ACC112 (cell line): ENCODE data around the gene NR1D1.

Experiments used
- H2AFZ ChIP-seq: fragments of 200-600 bp; sonication (generic); one replicate; pipeline ENCODE4 v1.6.0; 2017; ENCODE audit warnings: antibody characterized with exemption, low read length; ENCODE audit not compliant: unreplicated experiment
- H3K27ac ChIP-seq: fragments of 200-600 bp; sonication (generic); 2 replicates; pipeline ENCODE4 v1.5.1; 2014; ENCODE audit warnings: low read depth, mild to moderate bottlenecking, antibody characterized with exemption, low read length, moderate library complexity
- H3K27me3 ChIP-seq: fragments of 200-600 bp; sonication (generic); 2 replicates; pipeline ENCODE4 v1.6.1; 2014; ENCODE audit warnings: mild to moderate bottlenecking, antibody characterized with exemption, low read length, moderate library complexity, mixed read lengths; ENCODE audit not compliant: insufficient read depth
- H3K36me3 ChIP-seq: fragments of 200-600 bp; sonication (generic); 2 replicates; pipeline ENCODE4 v1.6.1; 2016; ENCODE audit warnings: mild to moderate bottlenecking, antibody characterized with exemption, low read length, moderate library complexity, mixed read lengths; ENCODE audit not compliant: insufficient read depth
- H3K4me1 ChIP-seq: fragments of 200-600 bp; sonication (generic); one replicate; pipeline ENCODE4 v1.6.1; 2016; ENCODE audit warnings: low read length, mixed read lengths; ENCODE audit not compliant: insufficient read depth, unreplicated experiment, control insufficient read depth
- H3K4me3 ChIP-seq: fragments of 200-600 bp; sonication (generic); 2 replicates; pipeline ENCODE4 v1.5.1; 2014; ENCODE audit warnings: mild to moderate bottlenecking, low read depth, low read length
- H3K79me2 ChIP-seq: fragments of 200-600 bp; sonication (generic); one replicate; pipeline ENCODE4 v1.6.0; 2016; ENCODE audit warnings: low read length; ENCODE audit not compliant: control insufficient read depth, unreplicated experiment, insufficient read depth

Gene NR1D1

DNA sequence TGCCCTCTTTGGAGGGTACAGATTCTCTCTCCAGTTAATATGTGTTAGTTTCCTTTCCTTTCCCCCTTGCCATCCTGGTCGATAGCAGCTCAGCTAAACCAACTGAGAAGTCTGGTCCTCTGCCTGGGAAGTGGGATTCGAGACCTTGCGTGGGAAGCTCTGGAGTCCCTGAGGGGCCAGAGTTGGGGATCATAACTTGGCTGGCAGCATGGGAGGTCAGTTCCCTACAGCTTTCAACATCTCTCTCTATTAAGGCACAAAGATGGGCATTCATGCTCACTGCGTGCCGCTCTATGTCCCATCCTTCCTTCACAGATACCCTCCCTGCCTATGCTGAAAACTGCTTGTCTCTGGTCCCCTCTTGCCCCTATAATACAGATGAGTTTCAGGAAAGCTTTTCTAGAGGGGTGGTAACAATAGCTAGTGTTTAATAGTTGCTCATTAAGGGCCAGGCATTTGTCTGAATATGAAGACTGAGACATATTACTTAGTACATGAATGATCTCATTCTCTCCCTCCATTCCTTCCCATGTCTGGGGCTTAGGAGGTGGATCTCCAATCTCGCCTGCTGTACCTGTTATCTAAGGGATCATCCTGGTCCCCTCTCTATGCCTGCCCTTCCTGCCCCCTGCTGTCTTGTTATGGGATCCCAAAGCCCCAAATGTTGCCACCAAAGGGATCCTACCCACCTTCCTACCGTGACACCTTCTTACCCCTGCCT is 26.8 kb downstream of the NR1D1 start:
- peaks cover 85% of the 10 kb centered on the region for H3K4me1 ChIP-seq
- no peaks in the 10 kb centered on the region for H3K27me3 ChIP-seq
- no peaks in the 10 kb centered on the region for H3K36me3 ChIP-seq
- peak overlapping the region; percentile 26; the same call in 1 of the 2 replicates for H3K27ac ChIP-seq
- peaks cover 13% of the 10 kb centered on the region for H3K79me2 ChIP-seq
- no peak overlapping the region for H2AFZ ChIP-seq
- H3K4me3 ChIP-seq: no peak overlapping the region

DNA sequence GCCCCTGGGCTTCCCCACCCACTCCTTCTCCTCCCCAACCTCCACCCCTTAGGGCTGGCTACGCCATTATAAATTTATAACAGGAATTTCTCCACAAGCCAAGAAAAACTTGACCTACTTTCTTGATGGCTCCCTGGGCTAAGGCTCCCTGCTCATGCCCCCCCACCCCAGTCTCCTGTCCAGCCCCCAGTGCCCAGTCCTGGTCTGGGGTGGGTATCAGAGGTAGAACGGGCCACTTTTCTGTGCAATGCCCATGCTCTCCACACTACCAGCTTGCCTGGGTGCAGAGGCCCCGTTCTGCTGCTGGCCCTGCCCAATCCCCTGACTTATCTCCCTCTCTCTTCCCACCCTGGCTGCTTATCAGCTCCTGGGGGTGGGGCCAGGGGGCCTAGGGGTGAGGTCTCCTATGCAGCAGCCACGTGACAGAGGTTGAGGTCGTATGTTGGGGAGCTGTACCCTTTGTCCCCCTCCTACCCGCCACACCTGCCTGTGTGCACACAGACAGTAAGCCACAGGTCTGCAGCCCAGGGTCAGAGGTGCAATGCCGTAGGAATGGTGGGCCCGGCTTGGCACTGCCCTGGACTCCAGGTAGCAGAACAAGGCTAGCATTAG is 27.5 kb downstream of the NR1D1 start:
- Histone ChIP-seq H3K27me3 (no peaks in the 10 kb centered on the region), H3K4me1 (peaks cover 93% of the 10 kb centered on the region), H3K79me2 (peaks cover 21% of the 10 kb centered on the region), H3K27ac (peak overlapping the region; percentile 26; the same call in 1 of the 2 replicates), H3K4me3 (0 out of 2 replicates have a peak overlapping the region, but pooled peaks have one; percentile 8), H2AFZ (no peak overlapping the region), H3K36me3 (no peaks in the 10 kb centered on the region)

DNA sequence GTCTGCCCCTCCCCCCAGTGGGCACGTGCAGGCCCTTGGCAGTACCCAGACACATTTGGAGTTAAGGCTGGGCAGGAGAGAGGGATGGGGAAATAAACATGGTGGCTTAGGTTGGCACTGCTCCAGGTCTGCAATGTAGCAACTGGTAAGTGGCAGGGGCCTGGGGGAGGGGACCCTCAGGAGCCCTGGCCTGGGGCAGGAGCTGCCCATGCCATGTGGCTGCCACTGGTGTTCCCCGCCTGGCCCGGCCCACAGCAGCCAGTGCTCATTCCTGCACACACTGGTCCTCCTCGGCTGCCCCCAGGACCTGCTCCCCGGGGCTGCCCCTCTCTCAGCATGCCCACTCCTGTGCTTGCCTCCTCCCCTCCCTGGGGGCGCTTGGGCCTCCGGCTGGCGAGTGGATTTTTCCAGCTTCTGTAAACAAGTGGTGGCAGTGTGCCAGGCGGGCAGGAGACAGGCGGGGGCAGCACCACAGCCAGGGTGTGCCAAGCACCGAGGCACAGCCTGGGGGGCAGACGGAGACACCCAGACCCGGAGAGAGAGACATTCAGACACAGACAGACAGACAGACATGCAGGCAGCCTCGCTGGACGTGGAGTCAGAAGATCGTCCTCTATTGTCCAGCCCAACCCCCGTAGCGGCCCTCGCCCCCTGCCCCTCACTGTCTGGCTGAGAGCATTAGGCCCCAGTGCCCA is 28.2 kb downstream of the NR1D1 start:
- Histone ChIP-seq H3K4me1 (peaks cover 91% of the 10 kb centered on the region), H3K4me3 (peak overlapping the region; percentile 40)

DNA sequence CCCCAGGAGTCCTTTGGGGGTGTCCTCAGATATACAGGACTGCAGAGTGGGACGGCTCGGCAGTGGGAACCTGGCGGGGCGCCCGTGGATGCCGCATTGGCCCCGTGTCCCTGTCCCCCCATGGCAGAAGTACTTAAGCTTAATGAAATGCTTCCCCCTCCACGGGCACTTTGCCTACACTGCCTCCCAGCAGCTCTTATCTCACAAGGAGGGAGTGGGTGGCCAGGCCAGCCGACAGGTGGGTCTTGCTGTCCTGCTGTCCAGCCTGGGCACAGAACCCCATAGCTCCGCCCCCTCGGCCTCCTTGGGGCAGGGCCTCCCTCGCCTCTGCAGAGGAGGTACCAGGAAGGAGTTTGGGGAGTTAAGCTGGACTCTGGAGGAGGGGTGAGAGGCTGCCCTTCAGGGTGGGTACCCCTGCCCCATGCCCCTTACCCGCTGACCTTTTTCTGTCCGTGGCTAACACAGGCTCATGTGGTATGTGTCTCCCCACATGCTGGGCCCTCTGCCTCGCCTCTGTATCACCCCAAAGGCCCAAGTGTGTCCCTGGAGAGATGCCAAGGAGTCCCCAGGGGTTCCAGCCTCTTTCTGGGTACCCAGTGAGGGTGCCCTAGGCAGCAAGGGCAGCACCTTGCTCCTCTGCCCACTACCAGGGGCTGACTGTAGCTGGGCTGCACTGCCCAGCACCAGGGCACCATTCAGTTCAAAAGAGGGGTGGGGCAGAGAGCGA is 28.9 kb downstream of the NR1D1 start:
- no peaks in the 10 kb centered on the region for H3K36me3 ChIP-seq
- H3K27me3 ChIP-seq: no peaks in the 10 kb centered on the region
- peaks cover 88% of the 10 kb centered on the region for H3K4me1 ChIP-seq
- H3K4me3 ChIP-seq: peak overlapping the region; percentile 40
- no peak overlapping the region for H2AFZ ChIP-seq
- H3K79me2 ChIP-seq: peaks cover 28% of the 10 kb centered on the region
- H3K27ac ChIP-seq: peak overlapping the region; percentile 2; the same call in 1 of the 2 replicates

More for the DNA sequence above, 28.2 kb downstream of the NR1D1 start:
- H2AFZ ChIP-seq: no peak overlapping the region
- no peaks in the 10 kb centered on the region for H3K27me3 ChIP-seq
- H3K27ac ChIP-seq: peak overlapping the region; percentile 3; the same call in 1 of the 2 replicates
- no peaks in the 10 kb centered on the region for H3K36me3 ChIP-seq
- peaks cover 24% of the 10 kb centered on the region for H3K79me2 ChIP-seq

DNA sequence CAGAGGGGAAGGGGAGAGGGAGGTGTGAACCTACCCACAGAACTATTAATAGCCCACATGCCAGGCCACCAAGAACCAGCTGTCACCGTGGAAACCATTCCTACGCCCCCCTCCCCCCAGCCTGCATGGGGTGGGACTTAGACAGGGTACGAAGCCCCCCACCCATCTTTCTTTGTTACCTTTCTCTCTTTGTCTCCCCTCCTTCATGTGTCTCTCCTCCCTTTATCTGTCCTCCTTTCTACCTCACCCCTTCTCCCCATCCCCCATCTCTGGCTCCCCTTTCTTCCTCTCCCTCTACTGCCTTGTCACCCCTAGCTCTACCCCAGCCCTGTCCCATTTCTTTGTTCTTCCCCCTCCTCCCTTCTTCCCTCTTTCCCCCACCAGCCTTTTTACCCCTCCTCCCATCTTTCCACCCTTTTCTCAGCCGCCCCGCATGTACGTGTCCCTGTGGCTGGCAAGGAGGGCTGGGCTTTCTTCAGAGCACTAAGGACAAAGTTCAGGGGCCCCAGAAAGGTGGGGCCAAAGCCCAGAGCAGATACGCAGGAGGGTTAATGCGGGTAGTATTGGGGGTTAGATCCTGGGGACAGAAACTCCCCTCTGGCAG is 29.6 kb downstream of the NR1D1 start:
- no peaks in the 10 kb centered on the region for H3K36me3 ChIP-seq
- no peak overlapping the region for H3K4me3 ChIP-seq
- H3K27me3 ChIP-seq: no peaks in the 10 kb centered on the region
- peaks cover 84% of the 10 kb centered on the region for H3K4me1 ChIP-seq
- H3K27ac ChIP-seq: peak overlapping the region; percentile 2; the same call in 1 of the 2 replicates
- peaks cover 31% of the 10 kb centered on the region for H3K79me2 ChIP-seq
- H2AFZ ChIP-seq: no peak overlapping the region

DNA sequence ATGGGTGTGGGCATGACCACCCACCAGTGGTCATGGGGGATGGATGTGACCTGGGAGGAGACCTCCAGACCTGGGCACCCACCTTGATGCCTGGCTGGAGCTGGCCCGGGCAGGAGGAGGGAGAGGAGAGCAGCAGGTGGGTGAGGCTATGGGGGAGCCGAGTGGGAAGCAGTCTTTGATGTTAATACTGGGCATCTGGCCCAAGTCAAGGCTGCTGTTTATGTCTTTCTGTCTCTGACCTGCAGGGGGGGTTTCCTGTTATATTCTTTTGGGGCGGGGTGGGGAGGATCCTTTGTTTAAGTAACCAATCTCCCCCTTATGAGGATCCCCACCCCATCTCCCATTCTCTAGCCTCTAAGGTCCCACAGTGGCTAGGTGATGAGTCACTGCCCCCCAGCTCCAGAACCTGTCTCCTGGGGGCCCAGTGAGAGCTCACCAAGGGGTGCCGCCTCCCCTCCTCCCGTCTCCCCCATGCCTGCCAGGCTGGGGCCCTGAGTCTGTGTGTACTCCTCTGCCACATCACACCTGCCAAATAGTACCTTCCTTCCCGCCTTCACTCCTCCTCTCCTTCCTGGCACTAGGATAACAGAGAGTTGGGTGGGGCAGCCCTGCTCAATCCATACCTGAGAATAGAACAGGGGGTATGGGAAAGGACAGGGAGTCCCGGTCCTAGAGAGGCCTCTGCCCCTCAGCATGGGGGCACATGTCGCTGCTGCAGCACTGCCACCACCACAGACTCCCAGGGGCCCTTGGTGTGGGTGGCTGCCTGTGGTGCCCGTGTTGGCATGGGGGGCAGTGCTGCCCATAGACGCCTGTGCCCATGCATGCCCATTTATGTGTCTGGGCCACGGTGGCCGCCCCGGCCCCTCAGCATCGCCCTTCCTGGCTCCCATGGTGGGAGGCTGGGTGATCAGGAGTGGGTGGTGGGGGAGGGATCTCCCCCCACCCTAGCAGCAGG is 30.4 kb downstream of the NR1D1 start:
- peaks cover 35% of the 10 kb centered on the region for H3K79me2 ChIP-seq
- H2AFZ ChIP-seq: no peak overlapping the region
- peak overlapping the region; percentile 58 for H3K4me3 ChIP-seq
- H3K27me3 ChIP-seq: no peaks in the 10 kb centered on the region
- peaks cover 85% of the 10 kb centered on the region for H3K4me1 ChIP-seq
- H3K36me3 ChIP-seq: no peaks in the 10 kb centered on the region
- H3K27ac ChIP-seq: 0 out of 2 replicates have a peak overlapping the region, but pooled peaks have one; percentile 70

DNA sequence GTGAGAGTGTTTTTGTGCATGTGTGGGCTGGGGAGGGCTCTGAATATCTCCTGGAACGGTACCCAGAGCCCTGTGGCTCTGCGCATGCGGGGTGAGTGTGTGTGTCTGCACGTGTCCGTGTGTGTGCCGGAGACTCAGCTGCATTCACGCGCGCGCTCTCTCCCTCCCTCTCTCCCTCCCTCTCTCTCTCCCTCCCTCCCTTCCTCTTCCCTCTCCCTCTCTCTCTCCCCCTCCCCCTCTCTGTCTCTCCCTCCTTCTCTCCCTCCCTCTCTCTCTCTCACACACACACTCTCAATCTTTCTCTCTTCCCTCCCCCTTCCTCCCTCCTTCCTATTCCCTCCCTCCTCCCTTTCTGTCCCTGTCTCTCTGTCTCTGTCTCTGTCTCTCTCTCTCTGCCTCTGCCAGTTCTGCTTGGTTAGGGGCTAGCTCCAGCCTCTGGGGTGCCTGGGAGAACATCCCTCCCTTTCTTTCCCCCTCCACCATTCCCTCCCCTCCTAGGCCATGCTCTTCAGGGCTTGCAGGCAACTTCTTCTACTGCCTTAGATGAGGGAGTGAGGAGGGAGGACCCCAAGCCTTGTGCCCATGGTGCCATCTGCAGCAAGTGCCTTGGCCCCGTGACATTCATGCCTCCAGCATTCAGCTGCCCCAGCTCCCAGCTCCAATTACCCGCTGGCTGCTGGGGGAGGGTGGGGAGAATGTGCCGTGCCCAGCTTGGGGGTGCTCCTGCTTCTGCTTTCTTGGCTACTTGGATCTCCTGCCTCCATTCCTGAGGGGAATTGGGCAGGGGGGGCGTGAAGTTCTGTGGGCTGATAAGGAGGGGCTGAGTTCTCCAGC is 31.3 kb downstream of the NR1D1 start:
- peaks cover 44% of the 10 kb centered on the region for H3K79me2 ChIP-seq
- no peaks in the 10 kb centered on the region for H3K36me3 ChIP-seq
- H2AFZ ChIP-seq: peak overlapping the region; percentile 30
- no peaks in the 10 kb centered on the region for H3K27me3 ChIP-seq
- peak overlapping the region; percentile 58 for H3K4me3 ChIP-seq
- peaks cover 85% of the 10 kb centered on the region for H3K4me1 ChIP-seq
- H3K27ac ChIP-seq: peak overlapping the region; percentile 70

DNA sequence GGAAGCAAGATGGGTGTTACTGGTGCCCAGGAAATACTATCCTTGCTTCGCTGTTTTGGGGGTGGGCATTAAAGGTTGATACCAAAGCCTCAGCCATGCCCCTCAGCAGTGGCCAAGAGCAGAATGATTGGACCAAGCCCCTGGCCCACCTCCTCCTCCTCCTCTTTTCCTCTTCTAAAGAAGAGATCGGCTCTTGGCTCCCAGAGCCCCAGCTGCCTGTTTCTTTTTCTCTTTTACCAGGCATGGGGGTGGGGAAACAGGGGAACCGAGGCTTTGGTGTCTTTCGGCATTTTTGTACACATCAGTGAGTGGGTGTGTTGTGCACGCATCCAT is 31.8 kb downstream of the NR1D1 start:
- peak overlapping the region; percentile 58 for H3K4me3 ChIP-seq
- H3K4me1 ChIP-seq: peaks cover 82% of the 10 kb centered on the region
- H3K27ac ChIP-seq: peak overlapping the region; percentile 70
- no peaks in the 10 kb centered on the region for H3K27me3 ChIP-seq
- no peaks in the 10 kb centered on the region for H3K36me3 ChIP-seq
- peaks cover 50% of the 10 kb centered on the region for H3K79me2 ChIP-seq
- peak overlapping the region; percentile 30 for H2AFZ ChIP-seq

DNA sequence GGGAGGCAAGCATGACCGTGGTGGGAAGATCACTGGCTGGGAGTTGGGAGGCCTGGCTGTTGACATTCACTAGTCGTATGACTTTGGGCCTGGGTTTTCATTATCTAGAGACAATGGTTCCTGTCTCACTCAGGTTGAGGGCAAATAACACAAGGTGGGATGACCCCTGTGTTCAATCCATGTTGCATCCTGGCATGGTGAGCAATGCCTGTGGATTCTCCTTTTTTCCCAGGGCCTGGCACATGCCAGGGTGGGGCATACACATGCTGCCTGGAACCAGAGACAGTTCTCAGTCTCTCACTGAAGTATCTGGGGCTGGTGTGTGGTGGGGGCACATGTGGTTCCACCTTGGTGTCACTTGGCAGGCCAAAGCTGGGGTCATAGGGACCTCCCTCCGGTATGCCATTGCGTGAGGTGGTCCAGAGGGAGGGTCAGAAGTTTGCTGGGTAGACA is 32.2 kb downstream of the NR1D1 start:
- peaks cover 53% of the 10 kb centered on the region for H3K79me2 ChIP-seq
- peaks cover 78% of the 10 kb centered on the region for H3K4me1 ChIP-seq
- H2AFZ ChIP-seq: peak overlapping the region; percentile 30

More for the DNA sequence above, 32.2 kb downstream of the NR1D1 start:
- H3K36me3 ChIP-seq: no peaks in the 10 kb centered on the region
- H3K27me3 ChIP-seq: no peaks in the 10 kb centered on the region
- peak overlapping the region; percentile 58 for H3K4me3 ChIP-seq
- H3K27ac ChIP-seq: peak overlapping the region; percentile 70
